Right lobe of liver (tissue), 4 donors: ENCODE data around the gene CNOT8.

Experiments
- POLR2A ChIP-seq: fragments of 450-650 bp; IDR thresholded peaks from one replicate; pipeline ENCODE4 v1.6.1; 2017; ENCODE audit warnings: antibody characterized with exemption, mild to moderate bottlenecking
- TF ChIP-seq, protein P1 (sequence below), 4 donors: fragments of 200-600 bp in 3 of 4; fragments of 450-650 bp in 1 of 4; IDR thresholded peaks; one replicate each; pipeline versions ENCODE4 v1.5.1 to v1.8.0; 2016 to 2022; ENCODE audit warnings: antibody characterized with exemption in 4 of 4, mild to moderate bottlenecking in 2 of 4
- donor health status: DM: no; HTN: no; CAD: no.
- donor health status: DM: no; HTN: no; CAD: no.
- donor health status: DM: no; HTN: yes; CAD: no.

DNA sequence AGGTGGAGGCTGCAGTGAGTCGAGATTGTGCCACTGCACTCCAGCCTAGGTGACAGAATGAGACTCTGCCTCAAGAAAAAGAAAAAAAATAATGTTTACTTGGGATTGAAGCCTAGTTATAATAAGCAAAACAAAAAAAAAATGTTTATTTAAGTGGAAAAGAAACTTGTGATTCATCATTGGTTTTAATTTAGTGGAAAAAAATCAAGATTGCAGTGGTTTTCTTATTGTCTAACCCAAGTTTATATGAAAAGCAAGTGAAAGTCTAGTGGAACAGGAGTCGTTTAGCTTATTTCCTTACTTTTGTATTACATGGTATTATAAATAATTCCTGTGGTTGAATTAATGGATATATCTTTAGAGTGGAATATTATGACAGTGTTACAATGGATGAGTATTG, 8.4 kb downstream of the CNOT8 start:
- TF ChIP-seq, protein P1, sequence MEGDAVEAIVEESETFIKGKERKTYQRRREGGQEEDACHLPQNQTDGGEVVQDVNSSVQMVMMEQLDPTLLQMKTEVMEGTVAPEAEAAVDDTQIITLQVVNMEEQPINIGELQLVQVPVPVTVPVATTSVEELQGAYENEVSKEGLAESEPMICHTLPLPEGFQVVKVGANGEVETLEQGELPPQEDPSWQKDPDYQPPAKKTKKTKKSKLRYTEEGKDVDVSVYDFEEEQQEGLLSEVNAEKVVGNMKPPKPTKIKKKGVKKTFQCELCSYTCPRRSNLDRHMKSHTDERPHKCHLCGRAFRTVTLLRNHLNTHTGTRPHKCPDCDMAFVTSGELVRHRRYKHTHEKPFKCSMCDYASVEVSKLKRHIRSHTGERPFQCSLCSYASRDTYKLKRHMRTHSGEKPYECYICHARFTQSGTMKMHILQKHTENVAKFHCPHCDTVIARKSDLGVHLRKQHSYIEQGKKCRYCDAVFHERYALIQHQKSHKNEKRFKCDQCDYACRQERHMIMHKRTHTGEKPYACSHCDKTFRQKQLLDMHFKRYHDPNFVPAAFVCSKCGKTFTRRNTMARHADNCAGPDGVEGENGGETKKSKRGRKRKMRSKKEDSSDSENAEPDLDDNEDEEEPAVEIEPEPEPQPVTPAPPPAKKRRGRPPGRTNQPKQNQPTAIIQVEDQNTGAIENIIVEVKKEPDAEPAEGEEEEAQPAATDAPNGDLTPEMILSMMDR (IDR thresholded peaks at IDR 0.05), result no peak
- TF ChIP-seq POLR2A, result no peak
